GM10266 (cell line): ENCODE data around the gene MAML2.
A peak's percentile ranks its signal among the peaks of the same experiment; 100 is the strongest.
"Not testable (repeated sequence)": the region's sequence is repeated elsewhere in the genome, so short reads cannot be mapped to it uniquely, and the experiment has no call there.

Source experiments
- DNase-seq: peaks from one replicate; pipeline ENCODE4 v3.0.0; 2012; ENCODE audit errors: extremely low spot score
- TF ChIP-seq, protein P1 (sequence below): IDR thresholded peaks from 2 replicates; pipeline ENCODE4 v1.5.1; 2012; ENCODE audit warnings: mild to moderate bottlenecking, low read depth; ENCODE audit not compliant: control insufficient read depth, insufficient read depth; ENCODE audit errors: missing control alignments

MAML2 gene

DNA sequence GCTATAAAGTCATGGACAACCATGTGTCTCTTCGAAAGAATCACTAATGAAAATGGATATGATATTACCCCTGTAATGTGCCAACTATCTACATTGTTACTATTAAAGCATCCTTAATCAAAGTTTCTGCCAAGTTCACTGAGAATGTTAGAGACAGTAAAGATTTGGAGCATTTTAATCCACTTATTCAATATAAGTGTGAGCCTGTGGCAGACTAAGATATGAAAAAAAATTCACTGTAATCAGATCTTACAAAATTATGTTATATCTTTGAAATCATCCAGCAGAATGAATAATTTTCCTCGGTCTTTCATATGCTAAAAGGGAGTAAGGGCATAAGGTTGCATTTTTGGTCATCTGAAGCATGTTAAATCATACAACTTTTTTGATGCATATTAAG is 49.9 kb downstream of the MAML2 start:
- TF ChIP-seq, protein P1, sequence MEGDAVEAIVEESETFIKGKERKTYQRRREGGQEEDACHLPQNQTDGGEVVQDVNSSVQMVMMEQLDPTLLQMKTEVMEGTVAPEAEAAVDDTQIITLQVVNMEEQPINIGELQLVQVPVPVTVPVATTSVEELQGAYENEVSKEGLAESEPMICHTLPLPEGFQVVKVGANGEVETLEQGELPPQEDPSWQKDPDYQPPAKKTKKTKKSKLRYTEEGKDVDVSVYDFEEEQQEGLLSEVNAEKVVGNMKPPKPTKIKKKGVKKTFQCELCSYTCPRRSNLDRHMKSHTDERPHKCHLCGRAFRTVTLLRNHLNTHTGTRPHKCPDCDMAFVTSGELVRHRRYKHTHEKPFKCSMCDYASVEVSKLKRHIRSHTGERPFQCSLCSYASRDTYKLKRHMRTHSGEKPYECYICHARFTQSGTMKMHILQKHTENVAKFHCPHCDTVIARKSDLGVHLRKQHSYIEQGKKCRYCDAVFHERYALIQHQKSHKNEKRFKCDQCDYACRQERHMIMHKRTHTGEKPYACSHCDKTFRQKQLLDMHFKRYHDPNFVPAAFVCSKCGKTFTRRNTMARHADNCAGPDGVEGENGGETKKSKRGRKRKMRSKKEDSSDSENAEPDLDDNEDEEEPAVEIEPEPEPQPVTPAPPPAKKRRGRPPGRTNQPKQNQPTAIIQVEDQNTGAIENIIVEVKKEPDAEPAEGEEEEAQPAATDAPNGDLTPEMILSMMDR, result no peak

DNA sequence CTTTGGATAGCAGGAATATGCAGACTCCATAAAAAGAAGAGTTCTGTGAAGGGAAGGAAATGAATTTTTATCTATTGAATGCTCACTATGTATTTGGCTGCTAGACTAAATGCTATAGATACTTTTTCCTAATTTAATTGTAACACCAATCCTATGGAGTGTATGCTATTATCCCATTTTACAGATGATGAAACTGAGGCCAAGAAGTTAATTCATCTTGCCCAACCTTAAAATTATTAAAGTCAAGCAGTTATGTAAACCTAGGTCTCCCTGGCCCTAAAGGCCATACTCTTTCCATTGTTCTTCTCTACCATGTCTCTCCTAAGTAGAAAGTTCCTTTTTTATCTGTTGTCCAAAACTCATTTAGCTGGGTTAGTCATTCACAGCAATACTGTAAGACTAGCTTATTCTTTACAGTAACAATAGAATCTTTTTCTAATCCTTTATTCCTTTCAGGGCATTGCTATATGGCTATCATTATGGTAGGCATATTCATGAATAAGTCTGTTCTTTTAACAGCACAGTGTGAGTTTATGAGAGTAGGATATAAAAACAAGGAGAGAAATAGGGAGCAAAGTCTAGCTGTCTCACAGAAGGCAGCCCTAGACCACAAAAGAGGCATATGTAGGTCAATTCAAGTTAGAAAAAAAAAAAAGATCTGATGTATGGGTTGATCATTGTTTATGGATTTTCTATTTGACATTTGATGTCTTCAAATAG is 50.5 kb downstream of the MAML2 start:
- no peak for DNase-seq

More for the DNA sequence above, 49.9 kb downstream of the MAML2 start:
- DNase-seq, result no peak

DNA sequence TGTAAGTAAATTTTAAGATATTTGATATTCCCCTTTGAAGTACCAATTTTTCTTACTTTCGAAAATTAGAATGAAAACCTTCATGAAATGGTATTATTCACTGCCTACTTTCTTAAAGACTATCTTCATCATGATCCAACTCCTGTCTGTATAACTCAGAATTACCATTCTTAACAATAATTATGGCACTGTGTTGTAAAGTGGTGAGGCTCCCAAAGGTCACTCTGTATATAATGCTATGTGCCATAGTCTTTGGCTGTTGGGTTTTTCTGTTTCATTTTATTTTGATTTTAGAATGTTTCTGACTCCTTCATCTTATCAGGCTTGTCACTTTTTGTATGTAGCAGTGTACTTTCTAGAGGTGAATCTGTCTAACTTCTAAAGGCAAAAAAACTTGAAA is 52.4 kb downstream of the MAML2 start:
- TF ChIP-seq, protein P1, result no peak

More for the DNA sequence above, 50.5 kb downstream of the MAML2 start:
- TF ChIP-seq, protein P1, result no peak

DNA sequence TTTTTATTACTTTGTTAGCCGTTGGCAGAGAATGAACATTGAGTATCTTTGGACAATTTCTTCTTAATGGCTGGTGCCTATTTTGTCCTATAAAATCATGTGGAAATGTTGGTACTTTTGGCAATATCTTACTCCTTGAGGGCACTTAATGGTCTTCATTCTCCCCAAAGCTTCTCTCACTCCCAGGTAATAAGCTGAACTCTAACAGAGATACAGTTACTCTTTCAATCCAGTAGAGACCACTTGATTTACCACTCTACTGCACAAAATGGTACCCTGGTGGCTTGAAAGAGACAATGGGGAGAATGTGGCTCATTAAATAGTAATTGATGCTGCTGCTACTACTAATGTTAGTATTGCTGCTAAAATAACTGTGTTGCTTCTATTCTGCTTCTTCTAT is 53.0 kb downstream of the MAML2 start:
- TF ChIP-seq, protein P1, result no peak

More for the DNA sequence above, 52.4 kb downstream of the MAML2 start:
- DNase-seq, result no peak

DNA sequence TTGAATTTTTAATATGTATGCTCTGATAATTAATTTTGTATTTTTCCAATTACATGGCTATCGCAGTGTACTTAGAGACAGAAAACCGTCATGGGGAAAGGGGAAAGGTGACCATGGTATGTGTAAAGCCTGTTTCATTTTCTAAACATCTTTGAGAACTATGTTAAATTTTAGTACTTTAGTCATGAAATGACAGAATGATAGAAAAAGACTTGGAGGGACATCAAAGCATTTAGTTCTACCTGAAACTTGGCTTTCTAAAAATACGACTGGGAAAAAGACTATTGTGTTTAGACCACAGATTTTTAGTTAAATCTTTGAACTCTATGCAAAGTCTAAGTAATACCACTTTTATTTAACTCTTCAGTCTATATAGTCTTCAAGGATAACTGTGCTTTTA is 54.1 kb downstream of the MAML2 start:
- DNase-seq, result peak; percentile 20
- TF ChIP-seq, protein P1, result no peak

More for the DNA sequence above, 53.0 kb downstream of the MAML2 start:
- no peak for DNase-seq

DNA sequence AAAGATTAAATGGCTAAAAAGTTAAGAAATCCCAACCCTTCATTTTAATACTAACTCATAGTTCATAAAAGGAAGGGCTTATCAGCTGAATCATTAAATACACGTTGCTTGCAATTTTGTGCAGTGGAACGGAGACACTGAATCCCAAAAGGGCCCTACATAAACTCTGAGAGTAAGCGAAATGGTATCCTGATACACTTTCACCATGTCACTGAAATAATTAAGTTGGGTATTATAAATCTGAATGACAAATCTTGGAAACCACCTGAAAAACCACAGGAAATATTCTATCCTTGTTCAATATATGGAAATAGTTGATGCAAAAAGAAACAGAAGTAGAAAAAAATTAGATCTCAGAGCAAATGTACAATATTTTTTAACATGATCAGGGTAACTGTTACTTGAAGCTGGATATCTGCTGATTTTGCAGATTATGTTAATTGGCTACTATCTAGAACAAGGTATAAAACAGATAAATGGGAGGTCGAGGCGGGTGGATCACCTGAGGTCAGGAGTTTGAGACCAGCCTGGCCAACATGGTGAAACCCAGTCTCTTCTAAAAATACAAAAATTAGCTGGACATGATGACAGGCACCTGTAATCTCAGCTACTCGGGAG is 55.1 kb downstream of the MAML2 start:
- TF ChIP-seq, protein P1, result no peak
- DNase-seq, result no peak

DNA sequence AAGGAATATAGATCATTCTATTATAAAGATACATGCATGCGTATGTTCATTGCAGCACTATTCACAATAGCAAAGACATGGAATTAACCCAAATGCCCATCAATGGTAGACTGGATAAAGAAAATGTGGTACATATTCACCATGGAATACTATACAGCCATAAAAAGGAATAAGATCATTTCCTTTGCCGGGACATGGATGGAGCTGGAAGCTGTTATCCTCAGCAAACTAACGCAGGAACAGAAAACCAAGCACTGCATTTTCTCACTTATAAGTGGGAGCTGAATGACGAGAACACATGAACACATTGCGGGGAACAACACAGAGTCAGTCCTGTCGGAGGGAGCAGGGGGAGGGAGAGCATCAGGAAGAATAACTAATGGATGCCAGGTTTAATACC is 57.0 kb downstream of the MAML2 start:
- DNase-seq, result not testable (repeated sequence)

DNA sequence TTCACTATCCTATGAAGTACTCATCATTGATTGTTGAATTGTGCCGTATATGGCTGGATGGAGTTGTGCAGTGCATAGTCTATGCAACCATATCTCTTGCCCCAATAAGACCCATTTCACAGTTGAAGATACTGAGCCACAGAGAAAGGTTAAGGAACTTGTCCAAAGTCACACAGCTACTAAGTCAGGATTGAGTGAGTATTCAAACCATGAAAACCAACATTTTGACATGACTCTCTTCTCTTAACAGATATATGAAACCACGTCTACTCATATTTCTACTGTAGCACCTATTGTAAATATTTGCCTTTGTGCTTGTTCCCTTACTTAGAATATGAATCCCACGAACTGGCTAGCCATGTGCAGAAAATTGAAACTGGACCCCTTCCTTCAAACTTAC is 58.1 kb downstream of the MAML2 start:
- DNase-seq, result no peak
- TF ChIP-seq, protein P1, result no peak
